GM19372 (cell line): ENCODE results near the gene RNF148.

Experiments
- ATAC-seq: cut with Tn5 transposase; IDR thresholded peaks from one replicate; pipeline ENCODE4 v1.9.1; 2021; ENCODE audit warnings: mild to moderate bottlenecking, low read depth, moderate library complexity; ENCODE audit not compliant: unreplicated experiment

RNF148 gene, protein sequence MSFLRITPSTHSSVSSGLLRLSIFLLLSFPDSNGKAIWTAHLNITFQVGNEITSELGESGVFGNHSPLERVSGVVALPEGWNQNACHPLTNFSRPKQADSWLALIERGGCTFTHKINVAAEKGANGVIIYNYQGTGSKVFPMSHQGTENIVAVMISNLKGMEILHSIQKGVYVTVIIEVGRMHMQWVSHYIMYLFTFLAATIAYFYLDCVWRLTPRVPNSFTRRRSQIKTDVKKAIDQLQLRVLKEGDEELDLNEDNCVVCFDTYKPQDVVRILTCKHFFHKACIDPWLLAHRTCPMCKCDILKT

DNA sequence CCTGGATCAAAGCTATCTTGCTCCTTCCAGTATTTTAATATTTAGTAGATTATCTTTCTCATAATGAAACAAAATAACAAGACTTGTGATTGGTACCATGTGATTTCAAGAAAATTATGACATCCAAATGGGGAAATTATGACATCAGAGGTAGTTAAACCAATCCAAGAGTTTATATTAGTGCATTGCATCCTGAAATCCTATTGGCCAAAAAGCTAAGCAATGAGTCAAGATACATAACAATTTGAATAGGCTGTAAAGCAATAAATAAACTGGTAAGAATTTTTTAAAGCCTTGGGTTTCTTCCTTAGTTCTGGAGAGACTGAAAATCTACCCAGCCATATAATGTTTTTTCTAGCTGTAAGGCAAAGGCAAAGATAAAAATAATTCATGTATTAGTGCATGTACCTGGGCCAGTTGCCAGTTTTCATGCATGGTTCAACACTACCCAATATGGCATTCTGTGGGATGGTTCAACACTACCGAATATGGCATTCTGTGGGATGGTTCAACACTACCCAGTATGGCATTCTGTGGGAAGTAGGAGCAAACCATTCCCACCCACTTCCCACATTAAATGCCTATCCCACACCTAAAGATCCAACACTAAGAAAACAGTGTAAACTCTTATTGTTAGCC lies at the start of gene RNF148:
TSS of gene RNF148 (minus strand) at position 51 of the 639 bp plus-strand sequence. CDS start 172 bp downstream, outside the sequence.
- ATAC-seq = no peak

DNA sequence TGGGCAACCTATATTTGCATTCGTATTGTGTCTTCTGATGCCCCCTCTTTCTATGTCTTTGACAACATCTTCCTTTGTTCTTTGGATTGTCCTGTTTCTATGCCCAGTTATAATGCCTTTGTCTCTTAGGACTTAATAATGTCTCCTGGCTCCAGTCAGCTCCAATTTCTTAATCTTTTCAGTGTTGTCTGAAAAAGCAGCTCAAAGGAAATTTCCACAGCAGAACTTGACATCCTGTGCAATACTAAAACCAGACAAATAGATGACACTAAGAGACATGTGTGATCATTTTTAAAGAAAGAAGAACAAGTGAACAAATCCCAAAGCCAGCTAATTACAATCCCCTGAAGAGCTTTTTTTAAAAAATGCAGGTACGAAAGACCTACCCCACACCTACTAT lies 47.7 kb upstream of the RNF148 start:
- ATAC-seq = no peak

- ATAC-seq = no peak
Measured at GRCh38 chr7:122748195-122748594, 45.5 kb upstream of the RNF148 start.

GRCh38 chr7:122746948-122747347 lies 44.2 kb upstream of the RNF148 start:
- no peak for ATAC-seq

DNA sequence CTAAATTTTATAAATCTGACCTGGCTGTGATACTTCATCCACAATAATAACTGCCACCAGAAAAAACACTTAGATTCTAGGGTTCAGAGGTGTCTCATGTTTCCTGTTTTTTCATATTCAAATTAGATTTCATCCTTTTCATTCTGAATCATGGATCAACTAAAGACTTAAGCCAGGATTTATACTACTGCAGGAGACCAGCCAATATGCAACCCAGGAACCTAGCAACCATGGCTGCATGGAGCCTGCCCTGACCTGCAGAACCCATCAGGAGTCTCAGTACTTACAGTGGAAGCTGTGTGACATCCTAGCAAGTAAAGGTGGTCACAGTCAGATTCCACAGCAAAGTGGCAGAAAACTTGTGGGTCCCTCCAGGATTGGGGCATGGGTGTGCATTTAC lies 40.5 kb upstream of the RNF148 start:
- no peak for ATAC-seq

DNA sequence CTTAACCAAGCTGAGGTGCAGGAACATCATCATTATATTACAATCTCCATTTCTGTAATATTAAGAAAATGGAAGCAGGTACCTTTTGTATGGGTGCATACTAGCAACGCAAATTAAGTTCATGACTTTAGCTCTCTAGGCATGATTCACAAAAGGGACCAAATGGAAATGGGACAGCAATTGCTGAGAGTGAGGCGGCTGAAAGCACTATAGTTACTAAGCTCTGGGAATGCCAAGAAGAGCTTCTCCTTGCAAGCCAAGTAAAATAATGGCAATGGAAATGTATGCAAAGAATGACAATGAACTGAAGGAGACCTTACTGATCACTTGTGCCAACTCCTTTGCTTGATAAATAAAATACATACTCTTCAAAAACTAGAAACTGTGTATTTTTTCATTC lies 36.2 kb upstream of the RNF148 start:
- ATAC-seq = no peak

DNA sequence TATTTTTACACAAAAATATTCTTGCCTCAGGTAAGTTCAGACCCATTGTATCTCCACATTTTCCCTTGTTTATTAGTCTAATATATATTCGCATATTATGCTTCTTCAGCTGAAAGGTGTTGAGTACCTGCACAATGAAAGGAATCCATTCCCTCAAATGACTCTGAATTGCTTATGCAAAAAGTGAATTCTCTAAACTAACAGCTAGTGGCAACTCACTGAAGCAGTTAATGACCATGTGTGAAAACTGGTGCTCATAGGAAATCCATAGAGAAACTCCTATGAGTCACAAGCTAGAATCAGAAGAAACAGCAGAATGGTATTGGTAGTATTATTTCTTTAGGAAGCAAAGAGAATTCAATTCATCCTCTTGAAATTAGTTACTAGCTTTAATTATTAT lies 33.5 kb upstream of the RNF148 start:
- no peak for ATAC-seq

GRCh38 chr7:122727759-122728158 lies 25.0 kb upstream of the RNF148 start:
- ATAC-seq = no peak

GRCh38 chr7:122727354-122727753 lies 24.6 kb upstream of the RNF148 start:
- no peak for ATAC-seq

- ATAC-seq = no peak
Measured at GRCh38 chr7:122726881-122727280, 24.2 kb upstream of the RNF148 start.

DNA sequence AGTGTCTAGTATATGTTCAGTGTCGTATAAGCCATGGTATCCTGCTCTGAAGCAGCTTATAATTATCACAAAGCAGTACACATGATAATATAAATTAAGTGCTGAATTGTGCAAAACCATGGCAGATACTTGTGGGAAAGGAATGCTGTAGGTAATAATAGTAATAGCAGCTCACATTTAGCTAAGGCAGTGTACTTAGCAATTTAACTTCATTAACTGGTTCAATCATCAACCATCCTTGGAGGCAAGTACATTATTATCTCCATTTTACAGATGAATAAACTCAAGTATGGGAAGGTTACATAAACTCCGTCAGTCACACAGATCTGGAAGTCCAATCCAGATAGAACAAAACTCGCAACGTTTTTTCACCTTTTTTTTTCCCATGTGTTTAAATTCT lies 21.6 kb upstream of the RNF148 start:
- ATAC-seq = no peak

- ATAC-seq = no peak
Measured at GRCh38 chr7:122719010-122719578, 16.4 kb upstream of the RNF148 start.

GRCh38 chr7:122717356-122718089 lies 14.8 kb upstream of the RNF148 start:
- no peak for ATAC-seq

- no peak for ATAC-seq
Measured at GRCh38 chr7:122715183-122715582, 12.5 kb upstream of the RNF148 start.

DNA sequence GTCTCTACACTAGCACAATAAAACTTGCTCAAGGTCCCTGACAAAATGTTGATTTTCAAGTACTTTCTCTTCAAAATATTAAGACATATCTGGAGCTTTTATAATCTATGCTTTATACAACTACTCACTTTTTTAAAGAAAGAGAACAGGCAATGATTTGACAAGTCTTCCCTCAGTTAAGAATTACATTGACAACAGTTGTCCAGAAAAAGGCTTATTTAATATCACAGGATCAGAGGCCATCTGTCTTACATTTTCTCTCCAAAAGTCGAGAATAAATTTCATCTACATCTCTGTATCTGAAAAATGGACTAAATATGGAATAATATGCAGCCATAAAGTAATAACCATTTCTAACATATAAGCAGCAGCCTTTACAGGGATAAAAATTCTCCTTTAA lies 8.2 kb upstream of the RNF148 start:
- ATAC-seq = no peak

GRCh38 chr7:122709930-122710646 lies 7.4 kb upstream of the RNF148 start:
- ATAC-seq = no peak

GRCh38 chr7:122706836-122707235 lies 4.1 kb upstream of the RNF148 start:
- no peak for ATAC-seq

DNA sequence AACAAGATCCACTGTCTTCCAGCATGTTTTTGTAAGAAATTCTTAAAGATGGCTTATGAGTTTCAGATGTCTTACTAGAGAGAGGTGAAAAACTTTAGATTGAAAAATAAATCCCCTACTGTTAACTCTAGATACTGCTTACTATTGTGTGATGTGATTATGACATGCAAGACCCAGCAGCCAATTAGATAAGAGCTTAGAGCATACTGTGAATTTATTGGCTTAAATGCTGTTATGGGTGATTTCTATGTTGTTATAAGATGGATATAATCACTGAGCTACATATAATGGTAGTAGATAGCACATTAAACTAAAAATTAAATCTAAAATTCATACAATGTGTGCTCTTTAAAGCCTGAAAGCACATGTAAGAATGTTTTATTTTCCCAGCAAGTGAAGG lies 3.7 kb downstream of the RNF148 start, which contains the start of gene RNF133:
TSS of gene RNF133 (minus strand) at position 101 of the 400 bp plus-strand sequence. CDS start 199 bp downstream, outside the sequence.
- no peak for ATAC-seq

- no peak for ATAC-seq
Measured at GRCh38 chr7:122695816-122696215, 6.9 kb downstream of the RNF148 start.

DNA sequence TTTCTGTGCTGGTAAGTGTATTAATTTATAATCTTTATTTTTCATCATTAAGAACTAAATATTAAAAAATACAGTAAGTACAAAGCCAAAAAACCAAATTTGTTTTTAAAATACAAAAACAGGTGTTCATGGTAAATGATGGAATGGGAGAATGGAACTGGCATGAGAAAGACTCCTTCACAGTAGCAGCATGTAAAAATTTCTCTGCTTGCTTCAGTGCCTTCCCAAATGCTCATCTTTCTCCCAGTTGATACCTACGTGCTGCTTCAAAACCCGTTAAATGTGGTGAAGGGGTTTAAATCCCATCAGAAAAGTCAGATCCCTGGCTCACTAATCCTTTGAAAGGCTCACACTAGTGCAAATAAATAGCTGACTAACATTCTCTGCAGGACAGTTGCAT lies 8.0 kb downstream of the RNF148 start:
- no peak for ATAC-seq
